HG03175 (cell line): ENCODE results near the gene TMEM247.
"Not testable (repeated sequence)": the region's sequence is repeated elsewhere in the genome, so short reads cannot be mapped to it uniquely, and the experiment has no call there.

ENCODE experiments used
- ATAC-seq: cut with Tn5 transposase; IDR thresholded peaks from one replicate; pipeline ENCODE4 v1.9.1; 2021; ENCODE audit warnings: mild to moderate bottlenecking, moderate library complexity; ENCODE audit not compliant: unreplicated experiment

TMEM247 gene

DNA sequence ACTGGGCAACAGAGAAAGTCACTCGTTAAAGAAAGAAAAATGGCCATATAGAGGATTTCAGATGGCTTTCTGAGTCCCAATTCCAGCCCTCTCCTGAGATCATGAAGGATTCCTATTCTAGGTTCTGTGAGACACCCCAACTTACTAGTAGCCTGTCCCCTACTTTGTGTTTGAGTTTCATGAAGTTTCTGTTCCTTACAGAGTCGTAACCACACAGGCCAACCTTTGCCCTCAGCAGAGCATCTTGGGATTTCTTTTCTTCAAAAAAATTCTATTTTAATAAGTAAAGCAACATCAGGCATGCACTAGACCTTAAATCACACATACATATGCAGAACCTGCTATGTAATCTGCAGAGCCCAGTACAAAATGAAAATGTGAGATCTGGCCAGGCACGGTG, 30.4 kb downstream of the TMEM247 start:
- ATAC-seq, result no peak

DNA sequence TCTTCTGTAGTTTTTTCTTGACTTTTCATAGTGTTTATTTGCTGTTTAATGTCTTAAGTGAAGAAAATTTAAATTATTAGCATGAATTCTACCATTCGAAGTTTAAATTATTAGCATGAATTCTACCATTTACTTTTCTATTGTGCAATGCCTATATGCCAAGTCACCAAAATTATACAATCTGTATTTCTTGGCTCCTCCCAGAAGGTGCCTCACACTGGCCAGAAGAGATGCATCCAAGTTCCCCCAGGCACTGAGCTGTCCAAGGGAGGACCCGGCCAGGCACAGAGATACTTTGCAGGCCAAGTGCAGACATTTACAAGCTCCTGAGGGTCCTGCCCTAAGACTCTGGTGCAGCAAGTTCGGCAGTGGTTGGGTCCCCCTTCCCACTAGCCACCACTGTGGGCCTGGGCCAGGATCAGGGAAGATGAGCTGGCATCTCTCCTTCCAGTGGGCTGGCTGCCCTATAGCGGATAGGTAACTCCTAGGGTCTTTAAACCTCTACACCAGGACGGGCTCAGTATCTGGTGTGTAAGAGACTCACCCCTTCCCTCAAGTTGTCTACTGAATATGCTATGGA, 31.3 kb downstream of the TMEM247 start:
- no peak for ATAC-seq

DNA sequence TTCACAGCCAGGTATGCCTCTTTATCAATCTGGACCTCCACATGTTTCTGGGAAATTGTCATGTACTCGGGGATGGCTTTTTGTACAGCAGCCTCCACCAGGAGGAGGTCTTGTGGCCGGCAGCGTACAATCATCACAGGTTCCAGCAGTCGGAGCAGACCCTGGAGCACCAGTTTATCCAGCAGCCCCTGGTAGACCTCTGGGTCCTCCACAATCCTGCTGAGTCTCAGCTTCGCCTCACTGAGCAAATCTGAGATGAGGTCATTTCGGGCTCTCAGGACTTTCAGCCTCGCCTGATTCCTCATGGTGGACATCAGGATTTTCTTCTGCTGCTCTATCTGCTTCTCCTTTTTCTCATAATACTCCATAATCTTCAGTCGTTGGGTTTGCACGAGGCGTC, 32.8 kb downstream of the TMEM247 start:
- ATAC-seq, result no peak

DNA sequence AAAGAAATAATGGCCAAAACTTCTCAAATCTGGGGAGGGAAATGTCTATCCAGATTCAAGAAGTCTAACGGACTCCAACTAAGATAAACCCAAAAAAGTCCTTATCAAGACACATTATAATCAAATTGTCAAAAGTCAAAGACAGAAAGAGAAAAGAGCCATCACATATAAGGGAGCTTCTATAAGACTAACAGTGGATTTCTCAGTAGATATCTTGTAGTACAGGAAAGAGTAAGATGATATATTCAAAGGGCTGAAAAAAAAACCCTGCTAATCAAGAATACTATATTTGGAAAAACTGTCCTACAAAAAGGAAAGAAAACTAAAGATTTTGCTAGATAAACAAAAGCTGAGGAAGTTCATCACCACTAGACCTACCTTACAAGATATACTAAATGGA, 35.4 kb downstream of the TMEM247 start:
- no peak for ATAC-seq

DNA sequence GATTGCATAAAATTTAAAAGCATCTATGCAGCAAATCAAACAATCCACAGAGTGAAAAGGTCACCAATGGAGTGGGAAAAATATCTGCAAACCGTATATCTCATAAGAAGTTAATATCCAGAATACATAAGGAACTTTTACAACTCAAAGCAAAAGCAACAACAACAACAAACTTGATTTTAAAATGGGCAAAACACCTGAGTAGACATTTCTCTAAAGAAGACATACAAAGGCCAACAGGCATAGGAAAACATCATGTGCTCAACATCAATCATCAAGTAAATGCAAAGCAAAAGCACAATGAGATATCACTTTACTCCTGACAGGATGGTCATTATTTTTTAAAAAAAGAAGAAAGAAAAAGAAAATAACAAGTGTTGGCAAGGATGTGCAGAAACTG, 38.1 kb downstream of the TMEM247 start:
- no peak for ATAC-seq

DNA sequence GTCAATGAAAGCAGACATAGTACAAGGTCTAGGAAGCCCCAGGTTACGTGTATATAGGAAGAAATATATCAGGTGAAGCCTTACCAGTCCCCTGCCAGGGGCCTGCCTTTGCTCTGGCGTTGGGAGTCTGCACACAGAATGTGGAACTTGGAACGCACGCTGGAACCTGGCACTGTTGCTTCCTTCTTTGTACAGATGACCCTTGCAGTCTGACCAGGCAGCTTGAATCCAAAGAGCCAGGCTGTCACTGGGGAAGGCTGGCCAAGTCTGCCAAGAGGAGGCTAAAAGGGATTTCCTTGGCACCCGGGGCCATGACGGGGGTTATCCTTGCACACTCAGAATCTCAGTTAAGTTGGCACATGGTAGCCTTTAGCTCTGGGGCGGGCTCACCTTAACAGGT, 39.5 kb downstream of the TMEM247 start:
- no peak for ATAC-seq

DNA sequence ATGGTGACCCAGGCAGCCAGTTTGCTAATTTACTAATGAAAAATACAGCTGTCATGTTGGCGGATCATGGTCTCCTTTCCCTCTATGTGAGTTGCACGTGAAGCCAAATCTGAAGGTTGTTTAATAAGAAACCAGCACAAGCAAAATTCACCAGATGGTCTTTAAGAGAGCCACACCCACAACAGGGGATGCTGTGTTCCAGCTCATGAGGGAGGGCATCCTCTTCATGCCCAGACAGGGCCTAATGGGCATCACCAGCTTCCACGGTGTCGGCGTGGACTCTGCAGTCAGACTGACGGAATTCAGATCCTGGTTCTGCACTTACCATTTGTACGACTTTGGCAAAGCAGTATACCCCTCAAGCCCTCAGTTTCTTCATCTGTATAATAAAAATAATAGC, 39.9 kb downstream of the TMEM247 start:
- no peak for ATAC-seq

DNA sequence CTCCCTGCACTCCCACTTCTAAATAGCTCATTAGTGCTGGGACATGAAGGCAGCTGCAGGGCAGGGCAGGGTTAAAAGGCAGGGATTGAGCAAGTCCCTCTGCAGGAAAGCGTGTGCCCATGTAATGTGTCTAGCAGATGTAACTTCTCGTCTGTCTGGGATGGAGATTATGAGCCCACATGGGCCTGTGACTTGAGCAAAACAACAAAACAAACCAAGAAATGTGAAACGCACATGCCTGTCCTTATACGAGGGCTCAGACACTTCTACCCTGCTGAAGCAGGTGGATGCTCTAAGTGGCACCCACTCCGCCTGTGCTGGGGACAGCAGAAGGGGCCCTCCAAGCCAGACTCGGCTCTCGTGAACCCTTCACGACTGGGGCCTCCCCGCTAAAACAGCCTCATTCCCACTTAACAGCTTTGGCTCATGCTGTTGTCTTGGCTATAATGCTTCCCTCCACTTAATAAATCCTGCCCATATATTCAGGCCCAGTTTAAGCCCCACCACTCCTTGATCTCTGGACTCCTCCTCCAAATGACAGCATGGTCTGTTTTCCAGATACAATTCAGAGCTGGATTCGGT, 40.9 kb downstream of the TMEM247 start:
- ATAC-seq, result no peak

DNA sequence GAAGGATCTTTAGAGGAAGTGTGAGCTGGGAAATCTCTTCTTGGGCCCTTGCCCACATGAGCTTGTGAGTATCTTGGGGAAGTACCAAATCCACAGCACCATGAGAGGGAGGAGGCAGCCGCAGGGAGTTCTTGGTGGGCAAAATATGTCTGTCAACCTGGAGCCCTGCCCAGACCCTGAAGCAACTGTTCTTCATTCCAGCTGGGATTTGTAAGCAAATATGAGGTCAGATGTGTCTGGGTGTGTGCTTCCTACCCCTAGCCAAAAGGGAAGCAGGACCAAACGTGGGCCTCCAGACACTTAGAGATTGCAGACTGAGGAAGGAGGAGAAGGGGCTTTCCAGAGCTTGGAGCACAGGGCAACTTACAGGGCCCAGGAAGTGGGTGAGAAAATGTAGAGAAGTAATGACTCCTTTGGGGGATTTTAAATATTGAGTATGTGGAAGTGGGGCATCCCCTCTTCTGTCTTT, 41.9 kb downstream of the TMEM247 start:
- no peak for ATAC-seq

DNA sequence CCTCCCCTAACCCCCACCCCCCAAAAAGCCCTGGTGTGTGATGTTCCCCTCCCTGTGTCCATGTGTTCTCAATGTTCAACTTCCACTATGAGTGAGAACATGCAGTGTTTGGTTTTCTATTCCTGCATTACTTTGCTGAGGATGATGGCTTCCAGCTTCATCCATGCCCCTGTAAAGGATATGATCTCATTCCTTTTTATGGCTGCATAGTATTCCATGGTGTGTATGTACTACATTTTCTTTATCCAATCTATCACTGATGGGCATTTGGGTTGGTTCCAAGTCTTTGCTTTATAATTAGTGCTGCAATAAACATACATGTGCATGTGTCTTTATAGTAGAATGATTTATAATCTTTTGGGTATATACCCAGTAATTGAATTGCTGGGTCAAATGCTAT, 43.0 kb downstream of the TMEM247 start:
- not testable (repeated sequence) for ATAC-seq

DNA sequence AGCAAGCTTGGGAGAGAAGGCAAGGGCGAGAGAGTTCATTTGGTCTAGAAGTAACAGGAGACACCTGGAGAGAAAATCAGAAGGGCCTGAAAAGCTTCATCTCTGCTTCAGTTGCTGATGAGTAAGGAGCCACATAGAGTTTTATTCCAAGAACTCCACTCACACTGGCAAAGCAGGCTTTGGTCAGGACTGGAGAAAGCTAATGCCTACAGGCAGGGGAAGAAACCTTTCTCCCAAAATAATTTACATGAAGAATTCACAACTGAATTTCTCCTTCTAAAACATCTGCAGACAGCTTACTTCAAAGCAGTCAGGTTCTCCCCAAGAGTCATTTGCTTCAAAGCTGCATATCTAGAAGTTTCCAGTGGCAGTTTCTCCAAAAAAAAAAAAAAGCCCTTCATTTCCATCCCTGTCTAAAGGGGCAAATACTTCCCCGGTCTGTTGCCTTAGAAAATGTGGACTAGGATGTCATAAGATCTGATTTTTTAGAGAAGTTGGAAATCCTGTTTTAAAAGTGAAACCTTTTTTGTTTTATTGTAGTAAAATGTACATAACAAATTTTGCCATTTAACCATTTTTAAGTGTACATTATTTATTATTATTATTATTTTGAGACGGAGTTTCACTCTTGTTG, 46.3 kb downstream of the TMEM247 start:
- no peak for ATAC-seq

DNA sequence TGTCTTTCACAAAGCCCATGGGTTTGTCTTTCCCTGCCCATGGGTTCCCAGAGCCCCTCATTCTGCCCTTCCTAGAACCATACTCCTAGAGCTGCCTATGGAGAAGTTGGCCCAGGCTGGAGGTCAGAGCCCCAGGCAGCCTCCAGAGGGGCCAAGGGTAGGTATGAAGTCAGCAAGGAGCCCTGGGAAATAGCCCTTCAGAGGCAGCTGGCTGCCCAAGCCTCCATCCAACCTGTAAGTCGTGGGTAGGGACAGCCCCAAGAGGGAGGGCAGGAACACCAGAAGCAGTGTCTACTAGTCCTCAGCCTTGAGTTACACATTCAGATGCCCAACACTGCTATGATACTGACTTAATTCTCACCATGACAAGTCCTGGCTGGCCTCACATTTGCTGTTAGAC, 49.5 kb downstream of the TMEM247 start:
- no peak for ATAC-seq

DNA sequence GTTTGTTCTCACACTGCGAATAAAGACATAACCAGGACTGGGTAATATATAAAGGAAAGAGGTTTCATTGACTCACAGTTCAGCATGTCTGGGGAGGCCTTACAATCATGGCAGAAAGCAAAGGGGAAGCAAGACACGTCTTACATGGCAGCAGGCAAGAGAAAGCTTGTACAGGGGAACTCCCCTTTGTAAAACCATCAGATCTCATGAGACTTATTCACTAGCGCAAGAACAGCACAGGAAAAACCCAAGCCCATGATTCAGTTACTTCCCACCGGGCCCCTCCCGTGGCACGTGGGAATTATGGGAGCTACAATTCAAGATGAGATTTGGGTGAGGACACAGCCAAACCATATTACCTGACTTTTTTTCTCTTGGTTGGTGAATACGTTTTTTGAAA, 51.3 kb downstream of the TMEM247 start:
- no peak for ATAC-seq

DNA sequence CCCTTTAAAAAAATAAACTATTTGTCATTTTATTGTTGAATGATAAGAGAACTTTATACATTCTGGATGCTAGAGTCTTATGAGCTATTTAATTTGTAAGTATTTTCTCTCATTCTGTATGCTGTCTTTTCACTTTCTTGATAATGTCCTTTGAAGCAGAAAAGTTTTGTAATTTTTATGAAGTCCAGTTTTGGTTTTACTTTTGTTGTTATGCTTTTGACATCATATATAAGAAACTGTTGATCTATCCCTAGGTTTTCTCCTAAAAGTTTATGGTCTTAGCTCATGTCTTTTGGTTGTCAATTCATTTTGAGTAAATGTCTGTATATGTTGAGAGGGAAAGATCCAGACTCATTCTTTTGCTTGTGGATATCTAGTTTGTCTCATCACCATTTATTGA, 52.5 kb downstream of the TMEM247 start:
- no peak for ATAC-seq
